ENCODE results near the gene ATRN.
"Not testable (repeated sequence)": the region's sequence is repeated elsewhere in the genome, so short reads cannot be mapped to it uniquely, and the experiment has no call there.

ATRN gene

DNA sequence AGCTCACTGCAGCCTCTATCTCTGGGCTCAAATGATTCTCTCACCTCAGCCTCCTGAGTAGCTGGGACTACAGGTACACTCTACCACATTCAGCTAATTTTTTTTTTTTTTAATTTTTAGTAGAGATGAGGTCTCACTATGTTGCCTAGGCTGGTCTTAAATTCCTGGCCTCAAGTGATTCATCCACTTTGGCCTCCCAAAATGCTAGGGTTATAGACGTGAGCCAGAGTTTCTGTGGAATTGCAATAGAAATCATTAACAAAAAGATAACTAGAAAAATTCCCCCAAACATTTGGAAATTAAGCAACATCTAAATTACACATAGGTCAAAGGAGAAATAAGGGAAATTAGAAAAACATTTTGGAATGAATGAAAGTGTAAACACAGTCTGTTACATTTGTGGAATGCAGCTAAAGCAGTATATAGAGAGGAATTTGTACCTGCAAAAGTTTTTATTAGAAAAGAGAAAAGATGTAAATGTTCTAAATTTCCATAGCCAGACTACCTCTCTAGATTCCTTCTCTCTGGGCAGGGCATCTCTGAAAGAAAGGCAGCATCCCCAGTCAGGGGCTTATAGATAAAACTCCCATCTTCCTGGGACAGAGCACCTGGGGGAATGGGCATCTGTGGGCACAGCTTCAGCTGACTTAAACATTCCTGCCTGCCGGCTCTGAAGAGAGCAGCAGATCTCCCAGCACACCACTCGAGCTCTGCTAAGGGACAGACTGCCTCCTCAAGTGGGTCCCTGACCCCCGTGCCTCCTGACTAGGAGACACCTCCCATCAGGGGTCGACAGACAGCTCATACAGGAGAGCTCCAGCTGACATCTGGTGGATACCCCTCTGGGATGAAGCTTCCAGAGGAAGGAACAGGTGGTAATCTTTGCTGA, 51.3 kb downstream of the ATRN start:
- no peak for DNase-seq

DNA sequence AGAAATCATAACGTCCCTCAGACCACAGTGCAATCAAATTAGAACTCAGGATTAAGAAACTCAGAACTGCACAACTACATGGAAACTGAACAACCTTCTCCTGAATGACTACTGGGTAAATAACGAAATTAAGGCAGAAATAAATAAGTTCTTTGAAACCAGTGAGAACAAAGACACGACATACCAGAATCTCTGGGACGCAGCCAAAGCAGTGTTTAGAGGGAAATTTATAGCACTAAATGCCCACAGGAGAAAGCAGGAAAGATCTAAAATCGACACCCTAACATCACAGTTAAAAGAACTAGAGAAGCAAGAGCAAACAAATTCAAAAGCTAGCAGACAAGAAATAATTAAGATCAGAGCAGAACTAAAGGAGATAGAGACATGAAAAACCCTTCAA, 53.9 kb downstream of the ATRN start:
- not testable (repeated sequence) for DNase-seq

DNA sequence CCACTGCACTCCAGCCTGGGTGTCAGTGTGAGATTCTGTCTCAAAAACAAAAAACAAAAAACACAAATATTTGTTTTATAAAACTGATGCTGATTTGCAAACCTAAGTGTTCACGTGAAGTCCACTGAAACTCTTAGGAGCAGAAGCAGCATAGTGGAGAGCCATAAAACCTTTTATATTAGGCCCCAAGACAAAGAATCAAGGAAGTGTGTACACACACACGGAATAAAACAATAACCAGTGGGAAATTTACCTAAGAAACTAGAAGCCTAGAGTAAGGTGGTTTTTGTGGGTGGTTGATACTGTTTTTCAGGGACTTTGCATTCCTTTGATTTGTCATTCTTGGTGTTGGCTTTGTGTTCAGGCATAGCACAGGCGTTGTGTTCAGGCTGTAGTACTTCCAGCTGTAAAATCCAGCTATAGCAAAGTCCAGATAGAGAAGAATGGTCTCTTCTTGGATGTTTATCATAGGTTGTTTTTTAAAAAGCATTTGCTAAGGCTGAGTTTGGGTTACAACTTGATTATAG, 61.3 kb downstream of the ATRN start:
- DNase-seq = no peak

DNA sequence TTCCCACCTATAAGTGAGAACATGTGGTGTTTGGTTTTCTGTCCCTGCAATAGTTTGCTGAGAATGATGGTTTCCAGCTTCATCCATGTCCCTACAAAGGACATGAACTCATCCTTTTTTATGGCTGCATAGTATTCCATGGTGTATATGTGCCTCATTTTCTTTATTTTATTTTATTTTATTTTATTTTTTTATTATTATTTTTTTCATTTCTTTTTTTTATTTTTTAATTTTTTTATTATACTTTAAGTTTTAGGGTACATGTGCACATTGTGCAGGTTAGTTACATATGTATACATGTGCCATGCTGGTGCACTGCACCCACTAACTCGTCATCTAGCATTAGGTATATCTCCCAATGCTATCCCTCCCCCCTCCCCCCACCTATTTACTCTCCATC, 66.9 kb downstream of the ATRN start:
- not testable (repeated sequence) for DNase-seq

DNA sequence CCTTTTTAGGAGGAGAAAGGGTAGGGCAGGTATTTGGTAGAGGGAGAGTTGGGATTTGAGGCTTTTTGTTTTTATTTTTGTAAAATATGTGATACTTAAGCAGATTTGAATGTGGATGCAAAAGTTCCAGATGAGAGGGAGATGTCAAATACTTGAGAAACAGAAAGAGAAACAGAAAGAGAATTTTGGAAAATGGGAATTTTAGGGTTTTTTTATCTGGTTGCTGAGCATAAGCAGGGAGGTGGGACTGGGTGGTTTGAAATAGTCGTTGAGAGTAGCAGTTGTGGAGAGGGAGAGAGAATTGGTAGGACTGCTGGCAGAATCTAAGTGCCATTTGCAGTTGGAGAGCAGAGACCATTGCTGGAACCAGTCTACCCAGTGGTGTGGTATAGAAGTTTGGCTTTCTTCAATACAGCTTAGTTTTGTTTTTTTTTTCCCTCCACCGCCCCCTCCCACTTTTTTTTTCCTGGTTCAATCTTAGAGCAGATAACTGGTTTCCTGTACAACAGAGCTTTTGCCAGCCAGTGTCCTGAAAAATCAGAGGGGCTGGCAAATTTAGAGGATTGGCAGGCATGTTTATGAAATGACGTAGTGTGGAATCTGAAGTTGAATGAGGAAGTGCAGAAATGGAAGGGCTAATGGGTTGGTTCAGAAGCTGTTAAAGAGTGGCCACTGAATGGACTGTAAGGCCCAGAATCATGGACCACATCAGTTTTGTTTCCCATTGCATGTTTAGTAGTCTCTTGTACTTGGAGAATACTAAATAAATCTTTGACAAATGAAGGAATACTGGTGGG, 68.7 kb downstream of the ATRN start:
- no peak for DNase-seq

DNA sequence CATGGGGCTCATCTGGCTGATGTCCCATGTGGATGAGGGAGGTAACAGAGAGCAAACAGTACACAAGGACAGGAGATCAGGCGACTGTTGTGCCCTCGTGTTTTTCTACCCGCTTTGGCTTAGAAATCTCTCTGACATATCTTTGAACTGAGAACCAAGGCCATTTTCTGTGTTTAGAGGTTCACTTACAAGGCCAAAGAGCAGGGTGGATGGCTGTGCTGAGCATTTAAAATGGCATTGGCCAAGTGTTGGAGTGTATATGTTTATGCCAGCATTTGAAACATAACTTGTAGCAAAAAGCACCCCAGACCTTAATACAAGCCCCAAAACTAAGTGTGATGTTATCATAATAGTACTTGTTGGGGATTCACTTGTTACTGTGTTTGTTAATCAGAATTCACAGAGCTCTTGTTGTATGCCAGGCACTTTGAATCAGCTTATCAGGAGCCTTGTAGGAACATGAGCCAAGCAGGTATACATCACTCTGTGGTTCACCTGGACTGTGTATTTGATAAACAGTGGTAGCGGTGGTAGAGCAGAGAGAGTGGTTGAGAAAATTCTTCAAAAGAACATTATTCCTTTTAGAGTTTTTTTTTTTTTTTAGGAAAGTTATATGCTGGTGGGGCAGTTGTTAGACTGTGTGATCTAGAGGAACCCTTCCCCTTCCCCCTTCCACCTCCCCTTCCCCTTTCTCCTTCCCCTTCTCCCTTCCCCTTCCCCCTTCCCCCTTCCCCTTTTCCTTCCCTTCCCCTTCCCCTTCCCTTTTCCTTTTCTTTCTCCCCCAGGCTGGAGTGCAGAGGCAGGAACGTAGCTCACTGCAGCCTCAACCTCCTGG, 71.3 kb downstream of the ATRN start:
- no peak for DNase-seq

DNA sequence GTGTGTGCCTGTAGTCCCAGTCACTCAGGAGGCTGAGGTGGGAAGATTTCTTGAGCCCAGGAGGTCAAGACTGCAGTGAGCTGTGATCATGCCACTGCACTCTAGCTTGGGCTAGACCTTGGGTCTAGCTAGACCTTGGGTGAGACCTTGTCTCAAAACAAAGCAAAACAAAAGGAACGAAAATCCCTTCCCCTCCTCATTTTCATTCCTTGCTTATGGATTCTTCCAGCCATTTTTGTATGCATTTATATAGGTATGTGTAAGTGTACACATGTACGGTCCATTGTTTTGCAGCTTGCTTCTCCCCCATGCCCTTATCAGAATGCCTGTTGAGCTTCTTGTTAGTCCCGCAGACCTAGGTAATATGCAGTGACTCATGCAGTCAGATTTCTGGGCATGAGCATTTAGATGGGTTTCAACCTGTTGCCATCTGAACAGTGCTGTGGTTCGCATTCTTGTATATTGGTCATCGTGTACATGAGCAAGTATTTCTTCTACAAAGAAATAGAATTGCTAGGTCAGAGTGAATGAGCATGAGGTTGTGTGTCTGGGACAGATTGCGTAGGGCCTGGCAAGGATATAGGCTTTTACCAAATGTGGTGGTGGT, 73.2 kb downstream of the ATRN start:
- DNase-seq = no peak

DNA sequence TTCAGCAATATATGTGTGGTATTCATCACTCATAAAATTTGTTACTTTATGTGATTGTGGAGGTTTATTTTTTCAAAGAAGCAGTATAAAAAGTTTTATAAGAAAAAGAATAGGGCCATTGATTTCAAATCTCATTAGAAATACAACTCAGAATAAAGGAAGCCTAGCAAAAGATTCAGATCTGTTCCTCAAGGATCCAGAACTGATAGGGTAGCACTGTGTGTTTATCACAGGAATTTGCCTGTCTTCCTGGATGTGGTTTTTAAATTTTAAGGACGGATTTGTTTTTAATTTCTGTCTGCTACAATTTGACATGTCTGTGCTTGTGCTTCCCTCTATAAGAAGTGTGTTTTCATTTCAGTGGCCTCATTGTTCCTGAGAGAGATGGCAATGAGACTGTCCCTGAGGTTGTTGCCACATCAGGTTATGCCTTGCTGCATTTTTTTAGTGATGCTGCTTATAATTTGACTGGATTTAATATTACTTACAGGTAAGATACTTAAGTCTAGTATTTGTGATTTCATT, 74.6 kb downstream of the ATRN start:
- DNase-seq = no peak

DNA sequence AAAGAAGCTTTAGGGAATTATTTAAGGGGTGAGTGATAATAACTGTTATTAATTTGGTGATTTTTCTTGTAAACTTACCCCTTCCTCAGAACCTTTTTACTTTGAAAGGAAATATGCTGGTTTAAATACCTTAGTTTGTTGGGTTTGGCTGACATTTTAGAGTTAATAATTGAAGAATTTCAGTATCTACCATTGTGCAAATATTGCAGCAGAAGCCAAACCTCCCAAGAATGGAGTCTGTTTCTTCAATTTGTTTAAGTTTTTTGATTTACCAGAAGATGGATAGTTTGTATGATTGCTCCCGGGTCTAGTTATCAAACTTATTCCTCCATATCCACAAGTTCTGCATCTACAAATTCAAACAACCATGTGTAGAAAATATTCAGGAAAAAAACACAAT, 77.1 kb downstream of the ATRN start:
- no peak for DNase-seq

DNA sequence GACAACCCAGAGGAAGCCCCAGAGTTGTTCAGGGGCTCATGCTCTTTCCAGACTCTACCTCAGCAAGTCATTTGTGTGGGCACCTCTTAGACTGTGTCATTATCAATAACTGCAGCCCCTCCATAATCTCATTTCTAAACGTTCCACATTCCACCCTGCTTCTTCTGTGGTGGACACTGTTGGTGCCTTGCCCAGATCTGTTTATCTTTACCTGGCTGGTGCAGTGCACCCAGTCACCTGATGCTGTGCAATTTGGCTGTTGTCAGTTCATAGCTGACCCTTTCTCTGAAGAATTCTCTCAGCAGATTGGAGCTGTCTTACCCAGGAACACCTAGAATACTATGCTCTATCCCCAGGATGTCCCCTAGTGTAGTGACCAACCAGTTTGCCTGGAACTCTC, 80.0 kb downstream of the ATRN start:
- no peak for DNase-seq

DNA sequence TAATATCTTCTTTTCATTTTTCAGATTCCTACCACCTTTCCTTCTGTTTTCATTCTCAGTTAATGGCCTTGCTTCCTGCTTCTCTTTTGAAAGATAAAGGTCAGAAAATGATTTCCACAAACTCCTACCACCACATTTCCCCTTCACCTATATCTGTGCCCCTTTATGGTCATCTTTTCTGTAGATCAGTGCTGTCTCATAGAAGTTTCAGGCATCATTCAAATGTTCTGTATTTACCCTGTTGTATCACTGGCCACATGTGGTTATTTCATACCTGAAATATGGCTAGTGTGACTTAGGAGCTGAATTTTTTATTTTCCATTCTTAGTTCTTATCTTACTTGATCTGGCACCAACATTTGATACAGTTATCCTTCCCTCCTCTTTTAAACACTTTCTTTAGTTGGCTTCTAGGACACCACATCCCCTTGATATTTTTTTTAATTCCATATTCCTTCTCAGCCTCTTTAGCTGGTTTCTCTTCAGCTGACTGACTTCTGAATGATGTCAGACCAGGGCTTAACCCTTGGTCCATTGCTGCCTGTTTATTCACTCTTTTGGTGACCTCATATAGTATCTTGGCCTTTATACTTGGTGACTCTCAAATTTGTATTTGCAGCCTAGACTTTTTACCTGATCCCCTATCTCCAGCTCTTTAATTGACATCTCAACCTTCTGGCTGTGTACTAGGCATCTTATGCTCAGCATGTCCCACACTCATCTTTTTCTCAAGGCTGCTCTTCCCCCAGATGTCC, 81.0 kb downstream of the ATRN start:
- no peak for DNase-seq

DNA sequence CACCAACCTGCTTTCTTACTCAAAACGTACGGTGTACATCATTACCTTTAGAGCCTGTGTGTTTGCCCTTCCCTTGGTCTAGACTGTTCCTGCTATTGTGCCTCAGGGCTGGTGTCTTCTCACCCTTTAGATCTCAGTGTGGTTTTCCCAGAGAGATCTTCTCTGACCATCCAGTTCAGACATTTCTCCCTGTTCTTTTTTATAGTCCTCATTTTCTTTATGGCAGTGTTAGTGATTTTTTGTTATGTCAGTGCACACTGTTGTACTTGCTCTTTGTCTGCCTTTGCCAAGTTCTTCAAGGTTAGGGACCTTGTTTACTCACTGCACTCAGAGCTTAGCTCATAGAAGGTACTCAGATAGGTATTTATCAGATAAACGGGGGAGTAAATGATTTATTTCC, 82.8 kb downstream of the ATRN start:
- DNase-seq = no peak

DNA sequence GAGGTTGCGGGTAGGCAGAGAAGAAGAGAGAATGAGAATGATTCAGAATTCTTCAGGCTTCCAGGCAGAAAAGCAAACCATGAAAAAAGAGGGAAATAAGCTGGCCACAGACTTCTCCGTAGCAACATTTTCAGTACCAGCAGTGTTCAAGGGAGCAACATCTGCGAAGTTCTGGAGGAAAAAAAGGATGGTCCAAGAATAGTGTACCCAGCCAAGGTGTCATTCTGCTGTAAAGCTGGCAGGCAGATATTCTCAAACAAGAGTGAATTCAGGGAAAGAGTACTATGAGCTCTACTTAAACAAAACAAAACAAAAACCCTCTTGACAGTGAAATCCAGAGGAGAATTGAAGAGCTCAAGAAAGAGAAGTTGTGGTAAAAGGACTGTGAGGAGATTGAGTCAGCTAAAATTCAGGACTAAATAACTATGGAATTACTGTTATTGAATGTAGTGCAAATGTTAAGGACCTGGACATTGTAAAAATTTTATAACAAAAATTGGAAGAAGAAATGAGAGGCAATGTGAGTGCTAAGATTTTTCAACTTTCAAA, 86.5 kb downstream of the ATRN start:
- DNase-seq = no peak

DNA sequence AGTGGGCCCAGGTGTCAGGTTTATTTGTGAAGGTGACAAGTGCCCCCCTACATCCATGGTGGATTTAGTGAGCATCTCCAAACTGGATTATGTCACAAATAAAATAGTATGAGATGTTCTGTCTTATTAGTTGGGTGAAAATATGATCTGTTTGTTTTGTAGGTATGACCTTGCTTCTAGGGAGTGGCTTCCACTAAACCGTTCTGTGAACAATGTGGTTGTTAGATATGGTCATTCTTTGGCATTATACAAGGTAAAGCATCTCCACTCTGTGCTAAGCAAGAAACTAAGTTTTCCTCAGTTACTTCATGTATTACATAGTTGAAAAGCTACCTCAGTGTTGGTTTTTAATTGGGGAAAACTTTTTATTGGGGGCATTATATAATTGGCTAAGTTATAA, 88.4 kb downstream of the ATRN start:
- DNase-seq = no peak

DNA sequence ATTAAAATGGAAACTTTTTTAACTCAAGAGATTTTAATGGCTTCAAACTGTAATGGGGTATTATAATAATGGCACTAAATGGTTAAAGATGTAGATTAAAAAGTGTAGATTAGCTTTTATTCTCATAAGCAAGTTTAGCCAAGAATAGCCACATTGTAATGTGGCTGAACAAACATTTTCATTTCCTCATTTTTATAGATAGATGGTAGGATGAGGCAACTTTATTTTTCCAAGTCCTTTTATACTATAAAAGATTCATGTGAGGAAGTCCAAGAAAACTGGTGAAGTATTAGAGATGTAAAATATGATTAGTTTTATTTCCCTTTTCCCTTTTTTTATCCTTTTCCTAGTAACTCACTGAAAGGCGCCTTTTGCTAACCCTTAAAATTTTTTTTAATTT, 88.8 kb downstream of the ATRN start:
- DNase-seq = no peak

DNA sequence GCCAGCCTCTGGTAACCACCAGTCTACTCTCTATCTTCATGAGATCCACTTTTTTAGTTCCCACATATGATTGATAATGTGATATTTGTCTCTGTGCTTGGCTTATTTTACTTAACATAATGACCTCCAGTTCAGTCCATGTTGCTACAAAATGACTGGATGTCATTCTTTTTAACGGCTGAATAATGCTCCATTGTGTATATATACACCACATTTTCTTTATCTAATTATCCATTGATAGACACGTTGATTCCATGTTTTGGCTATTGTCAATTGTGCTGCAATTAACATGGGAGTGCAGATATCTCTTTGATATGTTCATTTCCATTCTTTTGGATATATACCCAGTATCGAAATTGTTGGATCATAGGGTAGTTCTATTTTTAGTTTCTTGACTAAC, 89.3 kb downstream of the ATRN start:
- DNase-seq = no peak

DNA sequence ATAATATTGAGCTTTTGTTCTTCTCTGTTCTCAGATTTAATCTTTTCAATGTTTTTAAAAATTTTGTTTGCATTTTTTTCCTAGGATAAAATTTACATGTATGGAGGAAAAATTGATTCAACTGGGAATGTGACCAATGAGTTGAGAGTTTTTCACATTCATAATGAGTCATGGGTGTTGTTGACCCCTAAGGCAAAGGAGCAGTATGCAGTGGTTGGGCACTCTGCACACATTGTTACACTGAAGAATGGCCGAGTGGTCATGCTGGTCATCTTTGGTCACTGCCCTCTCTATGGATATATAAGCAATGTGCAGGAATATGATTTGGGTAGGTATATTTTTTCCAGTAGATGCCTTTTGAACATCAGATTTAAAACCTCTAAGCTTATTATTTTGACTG, 89.8 kb downstream of the ATRN start:
- no peak for DNase-seq

DNA sequence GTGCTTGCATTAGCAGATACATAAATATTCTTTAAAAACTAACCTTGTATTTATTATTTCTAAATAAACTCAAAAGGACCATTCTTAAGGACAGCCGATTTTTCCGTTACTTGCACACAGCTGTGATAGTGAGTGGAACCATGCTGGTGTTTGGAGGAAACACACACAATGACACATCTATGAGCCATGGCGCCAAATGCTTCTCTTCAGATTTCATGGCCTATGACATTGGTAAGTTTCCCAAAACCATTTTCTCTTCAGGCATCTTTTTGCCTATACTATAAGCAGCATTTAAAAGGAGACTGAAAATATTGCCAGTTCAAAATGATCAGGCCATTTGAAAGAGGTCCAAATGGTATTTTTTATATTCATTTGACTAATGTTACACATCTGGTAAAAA, 92.3 kb downstream of the ATRN start:
- no peak for DNase-seq

DNA sequence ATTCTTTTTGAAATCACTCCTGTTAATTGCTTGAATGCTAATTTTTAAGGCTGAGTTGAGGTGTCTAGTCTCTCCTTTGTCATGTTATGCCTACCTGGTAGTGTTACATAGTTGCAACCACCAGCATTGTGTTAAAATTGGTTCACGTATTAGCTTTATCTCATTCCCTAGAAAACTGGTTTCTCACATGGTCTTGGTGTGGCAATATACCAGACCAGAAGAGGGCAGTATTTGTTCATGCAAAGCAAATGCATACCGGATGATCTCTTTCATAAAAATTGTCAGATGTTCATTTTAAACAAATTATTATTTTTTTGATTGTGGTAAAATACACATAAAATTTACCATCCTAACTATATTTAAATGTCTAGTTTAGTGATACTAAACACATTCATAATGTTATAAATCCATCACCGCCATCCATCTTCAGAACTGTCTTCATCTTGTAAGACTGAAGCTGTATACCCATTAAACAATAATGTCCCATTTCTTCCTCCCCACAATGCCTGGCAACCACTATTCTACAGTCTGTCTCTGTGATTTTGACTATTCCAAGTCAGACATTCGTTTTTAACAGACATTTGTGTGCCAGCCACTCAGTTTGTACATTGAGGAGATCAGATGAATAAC, 92.8 kb downstream of the ATRN start:
- DNase-seq = no peak

DNA sequence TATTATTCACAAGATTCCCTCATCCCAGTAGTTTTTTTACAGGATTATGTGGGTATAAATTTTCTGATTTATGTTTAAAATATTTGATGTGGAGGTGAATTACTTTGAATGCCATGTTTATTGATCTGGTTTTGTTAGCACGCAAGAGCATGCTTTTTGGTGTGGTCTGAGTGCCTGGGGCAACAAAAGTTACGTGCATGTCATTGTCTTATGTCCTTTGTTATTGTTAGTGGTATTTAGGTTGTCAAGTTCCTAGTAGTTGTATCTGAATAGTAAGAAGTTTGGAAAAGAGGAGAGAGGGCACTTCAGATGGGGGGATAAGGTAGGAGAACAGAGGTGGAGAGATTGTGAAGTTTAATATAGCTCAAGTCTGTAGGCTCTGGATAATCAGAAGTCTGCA, 95.0 kb downstream of the ATRN start:
- no peak for DNase-seq

DNA sequence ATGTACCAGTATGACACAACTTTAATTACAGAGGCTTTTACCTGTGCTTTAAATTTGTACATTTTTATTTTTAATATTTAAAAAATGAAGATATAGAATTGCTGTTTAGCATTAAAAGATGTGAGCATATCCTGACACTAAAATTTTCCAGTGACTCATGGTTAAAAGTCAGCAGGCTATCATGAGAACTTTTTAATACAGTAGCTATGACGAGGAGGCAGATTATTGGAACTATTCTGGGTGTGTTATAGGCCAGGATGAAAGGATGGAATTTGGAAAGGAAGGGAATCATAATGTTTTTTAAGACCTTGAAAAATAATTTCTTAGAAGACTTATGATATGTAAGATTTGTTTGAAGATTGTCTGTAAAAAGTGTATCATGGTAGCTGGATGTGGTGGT, 101.3 kb downstream of the ATRN start:
- no peak for DNase-seq

Data from activated CD4-positive, CD25-positive, alpha-beta regulatory T cell (primary cell).